Stimulated activated CD8-positive, alpha-beta memory T cell treated with anti-CD3 and anti-CD28 coated beads, Interleukin-7, amount 100 ng/mL, for 1 hour (primary cell): ENCODE results near the gene CELA1.
"Not testable (repeated sequence)": the region's sequence is repeated elsewhere in the genome, so short reads cannot be mapped to it uniquely, and the experiment has no call there.

ENCODE experiments used
- DNase-seq, 2 donors: peaks; one replicate each; pipeline ENCODE4 v3.0.0-alpha.2; 2020; ENCODE audit warnings: low read depth in 2 of 2

Gene CELA1

DNA sequence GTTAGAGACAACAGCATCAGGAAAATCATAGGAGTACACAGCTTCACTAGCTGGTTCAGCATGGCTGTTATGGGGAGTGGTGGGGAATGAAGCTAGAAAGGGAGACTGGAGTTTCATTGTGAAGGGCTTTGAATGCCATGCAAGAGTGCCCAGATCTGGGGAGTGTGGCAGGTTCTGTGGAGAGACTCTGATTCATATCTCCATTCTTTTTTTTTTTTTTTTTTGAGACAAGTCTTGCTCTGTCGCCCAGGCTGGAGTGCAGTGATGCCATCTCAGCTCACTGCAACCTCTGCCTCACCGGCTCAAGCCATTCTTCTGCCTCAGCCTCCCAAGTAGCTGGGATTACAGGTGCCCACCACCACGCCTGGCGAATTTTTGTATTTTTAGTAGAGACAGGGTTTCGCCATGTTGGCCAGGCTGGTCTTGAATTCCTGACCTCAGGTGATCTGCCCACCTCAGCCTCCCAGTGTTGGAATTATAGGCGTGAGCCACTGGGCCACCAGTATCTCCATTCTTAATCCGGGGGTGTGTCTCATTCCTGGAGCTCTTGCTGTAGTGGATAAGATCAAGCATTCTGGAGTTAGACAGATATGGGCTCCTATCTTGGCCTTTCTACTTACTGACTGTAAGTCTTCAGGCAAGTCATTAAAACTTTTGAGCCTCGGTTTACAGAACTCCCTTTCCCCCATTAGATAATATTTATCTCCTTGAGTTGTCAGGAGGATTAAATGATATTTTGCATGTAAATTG, 28.2 kb downstream of the CELA1 start:
- not testable (repeated sequence) for DNase-seq

GRCh38 chr12:51311389-51311788, 35.1 kb downstream of the CELA1 start:
- DNase-seq: no peak

DNA sequence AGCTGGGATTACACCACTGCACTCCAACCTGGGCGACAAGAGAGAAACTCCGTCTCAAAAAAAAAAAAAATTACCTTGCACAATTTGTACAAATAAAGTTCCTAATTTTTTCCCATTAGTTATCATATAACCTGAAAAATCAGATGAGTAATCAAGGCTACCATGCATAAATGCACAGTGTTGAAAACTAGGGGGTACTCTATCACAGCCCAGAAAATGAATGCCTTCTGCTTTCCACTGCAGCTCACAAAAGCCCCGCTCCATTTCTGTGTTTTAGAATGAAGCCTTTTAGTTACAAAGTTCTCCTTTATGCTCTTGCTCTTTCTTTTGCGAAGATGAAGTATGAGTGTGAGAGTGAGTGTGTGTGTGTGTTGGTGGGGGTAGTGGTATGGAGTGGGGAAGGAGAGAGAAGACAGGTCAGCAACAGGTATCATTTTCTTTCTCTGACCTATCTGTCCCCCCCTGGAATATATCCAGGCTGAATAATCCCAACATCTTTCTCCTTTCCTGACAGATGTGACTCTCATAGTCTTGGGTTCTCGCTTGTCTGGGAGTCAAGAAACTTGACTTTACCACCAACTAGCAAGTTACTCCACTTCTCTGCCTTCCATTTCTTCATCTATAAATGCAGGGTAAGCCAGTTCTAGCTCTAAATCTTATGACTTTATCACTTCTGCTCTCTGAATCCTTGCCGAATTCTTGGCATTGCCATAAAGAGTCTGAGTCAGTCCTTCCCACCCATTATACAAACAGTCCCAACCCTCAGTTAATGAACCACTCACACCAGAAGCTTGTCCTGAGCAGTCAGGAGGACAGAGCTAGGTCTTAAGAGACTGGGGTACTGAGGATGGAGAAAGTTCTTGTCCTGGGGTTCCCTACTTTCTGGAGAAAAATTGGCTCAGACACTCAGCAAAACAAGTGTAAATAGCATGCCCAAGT, 38.6 kb downstream of the CELA1 start:
- DNase-seq: no peak

DNA sequence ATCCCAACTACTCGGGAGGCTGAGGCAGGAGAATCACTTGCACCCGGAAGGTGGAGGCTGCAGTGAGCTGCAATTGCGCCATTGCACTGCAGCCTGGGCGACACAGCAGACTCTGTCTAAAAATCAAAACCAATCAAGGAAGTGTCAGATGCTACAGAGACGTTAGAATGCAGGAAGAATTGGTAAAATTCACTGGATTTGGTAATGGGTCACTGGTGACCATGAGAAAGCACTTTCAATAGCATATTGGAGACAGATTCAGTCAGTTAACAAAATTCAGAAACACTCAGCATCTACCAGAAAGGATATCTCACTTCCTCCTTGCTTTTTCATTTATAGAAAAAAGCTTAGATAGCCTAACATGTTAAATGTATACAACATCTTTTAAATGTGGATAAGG, 40.0 kb downstream of the CELA1 start:
- DNase-seq: no peak

GRCh38 chr12:51300768-51301167, 45.7 kb downstream of the CELA1 start:
- not testable (repeated sequence) for DNase-seq

GRCh38 chr12:51295651-51296050, 50.8 kb downstream of the CELA1 start:
- no peak for DNase-seq

- not testable (repeated sequence) for DNase-seq
These were observed 52.4 kb downstream of the CELA1 start for GRCh38 chr12:51294097-51294496.

- DNase-seq: no peak
These were observed 52.8 kb downstream of the CELA1 start for GRCh38 chr12:51293696-51294095.

DNA sequence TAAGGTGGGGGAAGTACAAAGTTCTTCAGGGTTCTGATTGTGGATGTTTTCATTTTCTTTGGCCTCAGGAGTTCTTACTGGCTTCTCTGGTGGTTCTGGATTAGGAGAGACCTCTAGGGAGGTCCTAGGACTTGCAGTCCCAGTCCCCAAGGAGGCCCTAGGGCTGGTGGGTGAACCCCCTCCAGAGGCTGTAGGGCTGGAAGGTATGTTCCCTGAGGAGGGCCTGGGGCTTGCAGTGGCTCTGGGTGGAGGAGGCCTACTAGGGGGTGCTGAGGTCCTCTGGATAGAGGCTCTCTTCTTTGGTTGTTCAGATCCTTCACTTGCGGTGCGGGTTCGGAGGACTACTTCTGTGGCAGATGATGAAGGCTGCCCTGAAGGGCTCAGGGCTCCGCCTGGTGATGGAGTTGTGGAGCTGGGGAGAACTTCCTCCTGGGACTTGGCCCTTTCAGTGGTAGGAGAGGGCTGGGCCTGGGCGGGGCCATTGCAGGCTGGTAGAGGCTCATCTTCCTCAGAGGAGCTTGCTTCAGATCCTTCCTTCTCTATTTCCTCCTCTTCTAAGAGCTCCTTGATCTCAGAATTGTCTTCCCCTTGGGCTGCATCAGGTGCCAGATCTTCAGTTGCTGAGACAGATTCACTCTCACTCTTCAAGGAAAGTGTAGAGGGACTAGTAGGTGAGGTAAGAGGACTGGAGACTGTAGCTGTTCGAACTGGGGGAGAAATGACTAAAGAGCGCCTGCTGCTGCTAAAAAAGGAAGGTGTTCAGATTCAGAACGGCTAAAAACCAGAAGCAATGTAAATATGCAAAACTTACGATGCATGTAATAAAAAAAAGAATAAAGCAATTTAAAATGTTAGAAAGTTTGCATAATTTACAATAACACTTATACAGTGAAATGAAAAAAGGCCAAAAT, 54.6 kb downstream of the CELA1 start:
- DNase-seq: not testable (repeated sequence)

GRCh38 chr12:51285843-51286242, 60.6 kb downstream of the CELA1 start:
- no peak for DNase-seq

GRCh38 chr12:51281202-51281924, 65.1 kb downstream of the CELA1 start:
- DNase-seq: no peak
